GM18502 (cell line): ENCODE measurements around the gene ZNF502.

Source experiments
- ATAC-seq: cut with Tn5 transposase; IDR thresholded peaks from one replicate; pipeline ENCODE4 v1.9.1; 2021; ENCODE audit warnings: mild to moderate bottlenecking; ENCODE audit not compliant: unreplicated experiment, poor library complexity

ZNF502 gene

GRCh38 chr3:44762690-44763089, 50.2 kb downstream of the ZNF502 start:
- ATAC-seq, result no peak

GRCh38 chr3:44764248-44764647, 51.8 kb downstream of the ZNF502 start:
- no peak for ATAC-seq

GRCh38 chr3:44771424-44772098, 59.1 kb downstream of the ZNF502 start:
- ATAC-seq, result no peak

GRCh38 chr3:44772099-44772442, 59.6 kb downstream of the ZNF502 start:
- ATAC-seq, result no peak
